Stomach smooth muscle (tissue), 2 donors: ENCODE results near the gene STAC.

Source experiments
- H3K27ac ChIP-seq: one replicate; pipeline ENCODE4 v1.7.0; 2013; ENCODE audit warnings: mild to moderate bottlenecking, low read length, inconsistent platforms
- H3K27me3 ChIP-seq, 2 donors: one replicate each; pipeline ENCODE4 v1.7.0; 2013; ENCODE audit warnings: low read length in 2 of 2; ENCODE audit not compliant: insufficient read depth in 2 of 2, control insufficient read depth in 1 of 2
- H3K36me3 ChIP-seq, 2 donors: one replicate each; pipeline ENCODE4 v1.7.0; 2013; ENCODE audit warnings: low read length in 2 of 2; ENCODE audit not compliant: control insufficient read depth in 2 of 2, insufficient read depth in 2 of 2
- H3K4me1 ChIP-seq: one replicate; pipeline ENCODE4 v1.7.0; 2013; ENCODE audit warnings: low read length; ENCODE audit not compliant: control insufficient read depth, insufficient read depth
- H3K4me3 ChIP-seq, 2 donors: one replicate each; pipeline ENCODE4 v1.7.0; 2013; ENCODE audit warnings: low read length in 2 of 2
- H3K9ac ChIP-seq, 2 donors: one replicate each; pipeline ENCODE4 v1.7.0; 2013; ENCODE audit warnings: low read length in 2 of 2, mild to moderate bottlenecking in 1 of 2
- H3K9me3 ChIP-seq, 2 donors: one replicate each; pipeline ENCODE4 v1.7.0; 2013; ENCODE audit warnings: low read length in 2 of 2; ENCODE audit not compliant: control insufficient read depth in 2 of 2
- donor health status: healthy.
- donor health status: Pancreatic carcinoma.

STAC gene

GRCh38 chr3:36514171-36514570 is 133.9 kb downstream of the STAC start:
- Histone ChIP-seq H3K4me1 (peaks cover 11% of the 10 kb centered on the region), H3K4me3 (no peak overlapping the region), H3K9me3 (no peaks in the 10 kb centered on the region), H3K27me3 (no peaks in the 10 kb centered on the region), H3K36me3 (no peaks in the 10 kb centered on the region), H3K9ac (no peak overlapping the region), H3K27ac (no peak overlapping the region)

DNA sequence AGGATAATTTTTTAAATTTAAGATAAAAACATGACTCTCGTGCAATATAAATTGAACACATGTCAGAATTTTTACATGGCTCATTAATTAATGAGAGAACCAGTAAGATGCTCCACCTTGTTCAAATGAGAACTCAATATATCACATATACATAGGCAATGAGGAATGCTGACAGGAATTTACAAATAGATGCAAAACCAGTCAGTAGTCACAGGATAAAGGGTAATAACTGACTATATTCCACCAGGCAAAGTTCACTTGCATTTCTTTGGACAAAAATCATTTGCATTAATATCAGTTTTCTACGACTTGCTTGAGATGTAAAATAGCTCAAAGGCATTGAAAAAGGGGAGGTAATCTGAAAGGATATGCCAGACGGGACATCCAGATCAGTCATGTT is 139.4 kb downstream of the STAC start:
- H3K27ac ChIP-seq = no peak overlapping the region

GRCh38 chr3:36520241-36521006 is 140.1 kb downstream of the STAC start:
- no peaks in the 10 kb centered on the region for H3K36me3 ChIP-seq
- no peak overlapping the region for H3K9ac ChIP-seq
- H3K9me3 ChIP-seq = no peaks in the 10 kb centered on the region
- no peaks in the 10 kb centered on the region for H3K27me3 ChIP-seq
- no peak overlapping the region for H3K27ac ChIP-seq
- H3K4me3 ChIP-seq = no peak overlapping the region
- no peaks in the 10 kb centered on the region for H3K4me1 ChIP-seq

More for the DNA sequence above, 139.4 kb downstream of the STAC start:
- H3K4me1 ChIP-seq = no peaks in the 10 kb centered on the region
- H3K4me3 ChIP-seq = no peak overlapping the region
- H3K9ac ChIP-seq = no peak overlapping the region
- no peaks in the 10 kb centered on the region for H3K36me3 ChIP-seq
- H3K9me3 ChIP-seq = no peaks in the 10 kb centered on the region
- no peaks in the 10 kb centered on the region for H3K27me3 ChIP-seq

DNA sequence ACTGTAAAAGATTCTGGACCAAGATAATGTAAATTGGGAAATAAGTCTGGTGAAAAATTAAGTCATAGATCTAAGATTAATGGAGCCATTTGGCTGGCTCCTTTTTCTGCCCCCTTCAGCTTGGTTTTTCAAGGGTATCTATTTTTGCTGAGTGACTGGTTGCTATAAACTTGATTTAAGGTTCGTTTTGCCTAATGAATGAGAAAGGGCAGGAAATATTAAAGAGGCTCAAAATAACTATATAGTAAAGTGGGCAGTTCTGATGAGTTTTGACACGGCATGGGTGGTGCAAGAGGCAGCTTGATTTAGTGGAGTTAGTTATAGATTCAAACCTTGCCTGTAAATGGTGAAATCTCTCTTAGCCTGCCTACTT is 140.7 kb downstream of the STAC start:
- no peak overlapping the region for H3K4me3 ChIP-seq
- no peaks in the 10 kb centered on the region for H3K9me3 ChIP-seq
- H3K27me3 ChIP-seq = no peaks in the 10 kb centered on the region
- H3K36me3 ChIP-seq = no peaks in the 10 kb centered on the region
- H3K4me1 ChIP-seq = no peaks in the 10 kb centered on the region
- no peak overlapping the region for H3K9ac ChIP-seq
- no peak overlapping the region for H3K27ac ChIP-seq

DNA sequence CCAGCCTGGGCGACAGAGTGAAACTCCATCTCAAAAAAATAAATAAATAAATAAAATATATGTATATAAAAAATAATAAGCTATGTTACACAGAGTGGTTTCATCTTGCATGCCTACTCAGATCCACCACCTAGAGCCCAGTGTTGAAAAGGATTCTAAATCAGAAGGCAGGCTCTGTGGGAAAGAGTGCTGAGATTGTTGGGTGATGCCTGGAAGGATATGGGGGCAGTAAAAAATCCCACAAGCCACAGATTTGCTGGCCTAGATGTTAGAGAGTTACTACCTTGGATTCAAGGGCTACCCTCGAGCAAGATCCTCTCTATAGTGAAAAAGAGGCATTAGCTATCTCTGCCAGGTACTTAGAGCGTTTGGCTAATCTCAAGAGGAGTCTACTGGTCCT is 144.3 kb downstream of the STAC start:
- H3K4me3 ChIP-seq = no peak overlapping the region
- H3K9ac ChIP-seq = no peak overlapping the region
- H3K9me3 ChIP-seq = no peaks in the 10 kb centered on the region
- H3K27me3 ChIP-seq = no peaks in the 10 kb centered on the region
- no peak overlapping the region for H3K27ac ChIP-seq
- peaks cover 0 to 6% of the 10 kb centered on the region in 2 donors for H3K36me3 ChIP-seq
- no peaks in the 10 kb centered on the region for H3K4me1 ChIP-seq

- no peaks in the 10 kb centered on the region for H3K9me3 ChIP-seq
- H3K9ac ChIP-seq = no peak overlapping the region
- H3K36me3 ChIP-seq = peaks cover 0 to 6% of the 10 kb centered on the region in 2 donors
- H3K27me3 ChIP-seq = no peaks in the 10 kb centered on the region
- H3K4me1 ChIP-seq = no peaks in the 10 kb centered on the region
- H3K4me3 ChIP-seq = no peak overlapping the region
- no peak overlapping the region for H3K27ac ChIP-seq
These were observed 145.0 kb downstream of the STAC start for GRCh38 chr3:36525115-36525801.

- no peak overlapping the region for H3K27ac ChIP-seq
- H3K9ac ChIP-seq = no peak overlapping the region
- H3K36me3 ChIP-seq = no peaks in the 10 kb centered on the region
- peaks cover 0 to 6% of the 10 kb centered on the region in 2 donors for H3K9me3 ChIP-seq
- no peaks in the 10 kb centered on the region for H3K27me3 ChIP-seq
- no peaks in the 10 kb centered on the region for H3K4me1 ChIP-seq
- no peak overlapping the region for H3K4me3 ChIP-seq
These were observed 157.9 kb downstream of the STAC start for GRCh38 chr3:36538136-36538749.

DNA sequence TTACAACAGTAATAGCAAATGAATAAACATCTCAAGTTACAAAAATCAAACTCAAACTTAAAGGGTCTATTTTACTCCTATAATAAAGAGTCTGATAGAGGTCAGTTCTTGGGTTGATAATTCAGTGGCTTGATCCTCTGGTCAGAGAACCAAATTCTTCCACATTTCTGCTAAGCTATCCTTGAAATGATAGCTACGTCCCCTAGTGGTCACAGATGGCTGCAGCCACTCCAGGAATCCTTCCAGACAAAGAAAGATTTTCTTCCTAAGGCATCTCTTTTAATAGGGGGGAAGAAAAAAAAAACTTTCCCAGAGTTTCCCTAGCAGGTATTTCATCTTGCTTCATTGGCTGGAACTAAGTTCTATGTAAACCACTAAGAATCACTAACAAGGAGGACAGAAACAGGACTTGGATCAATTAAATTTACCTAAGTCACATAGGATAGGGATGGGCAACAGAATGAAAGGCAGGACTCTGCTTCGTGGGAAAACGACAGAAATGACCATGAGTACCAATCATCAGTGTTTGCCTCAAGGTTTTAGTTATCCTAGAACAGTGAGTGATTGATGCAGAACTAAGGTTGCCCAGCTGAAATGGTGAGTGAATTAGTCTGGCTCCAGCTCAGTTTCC is 160.7 kb downstream of the STAC start:
- Histone ChIP-seq H3K27ac (no peak overlapping the region), H3K4me1 (peaks cover 2% of the 10 kb centered on the region), H3K27me3 (no peaks in the 10 kb centered on the region), H3K4me3 (no peak overlapping the region), H3K9ac (no peak overlapping the region), H3K36me3 (no peaks in the 10 kb centered on the region), H3K9me3 (peaks cover 0 to 3% of the 10 kb centered on the region in 2 donors)

GRCh38 chr3:36542186-36542585 is 161.9 kb downstream of the STAC start:
- peaks cover 5% of the 10 kb centered on the region for H3K4me1 ChIP-seq
- no peak overlapping the region for H3K27ac ChIP-seq
- peaks cover 0 to 6% of the 10 kb centered on the region in 2 donors for H3K36me3 ChIP-seq
- no peak overlapping the region for H3K4me3 ChIP-seq
- no peaks in the 10 kb centered on the region for H3K9me3 ChIP-seq
- no peaks in the 10 kb centered on the region for H3K27me3 ChIP-seq
- no peak overlapping the region for H3K9ac ChIP-seq

DNA sequence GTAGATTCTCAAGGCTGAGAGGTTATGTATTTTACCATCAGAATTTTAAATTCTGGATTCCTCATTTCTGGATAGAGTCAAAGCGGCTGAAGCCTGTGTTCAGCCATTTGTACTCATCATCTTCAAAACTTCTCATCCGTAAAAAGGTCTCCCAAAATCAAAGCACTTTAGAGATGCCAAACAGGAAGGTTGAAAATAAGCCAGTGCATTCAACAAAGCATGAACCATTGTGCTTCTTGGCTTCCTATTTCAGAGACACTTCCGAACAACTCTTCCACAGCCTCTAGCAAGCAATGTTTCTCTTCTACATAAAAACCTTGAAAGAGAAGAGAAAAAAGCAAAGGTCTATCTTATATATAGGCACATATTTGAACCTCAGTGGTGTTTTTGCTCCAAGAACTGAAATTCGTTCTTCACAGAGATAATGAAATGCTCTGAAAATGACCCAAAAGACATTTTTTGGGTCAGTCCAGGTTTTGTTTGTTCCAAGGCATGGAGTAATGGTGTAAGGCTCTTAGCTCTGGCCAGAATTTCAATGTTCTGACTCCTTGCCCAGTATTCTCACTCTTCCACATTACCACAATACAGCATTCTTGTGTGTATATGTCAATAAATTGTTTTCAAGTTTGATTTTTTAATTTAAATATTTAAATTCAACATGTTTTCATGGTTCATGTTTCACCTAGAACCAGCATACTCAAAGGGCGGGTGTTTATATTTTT is 163.1 kb downstream of the STAC start:
- Histone ChIP-seq H3K27ac (no peak overlapping the region), H3K4me3 (no peak overlapping the region), H3K27me3 (no peaks in the 10 kb centered on the region), H3K9me3 (peaks cover 2% of the 10 kb centered on the region in 2 donors), H3K9ac (no peak overlapping the region), H3K4me1 (peaks cover 5% of the 10 kb centered on the region), H3K36me3 (peaks cover 3 to 6% of the 10 kb centered on the region in 2 donors)
